AG09309 (cell line): Measurements from ENCODE around the gene GLRA1.

Source experiments
- DNase-seq: peaks from one replicate; pipeline ENCODE4 v3.0.0-alpha.2; 2010; ENCODE audit warnings: low read depth
- H3K4me3 ChIP-seq: 2 replicates; pipeline ENCODE4 v1.5.1; 2011; ENCODE audit warnings: mild to moderate bottlenecking, low read depth, low read length, moderate library complexity; ENCODE audit not compliant: control insufficient read depth
- TF ChIP-seq, protein P1 (sequence below): IDR thresholded peaks from 2 replicates; pipeline ENCODE4 v1.5.1; 2011; ENCODE audit warnings: mild to moderate bottlenecking, low read depth, low read length, inconsistent platforms; ENCODE audit not compliant: insufficient read depth, control insufficient read depth; ENCODE audit errors: missing control alignments

GLRA1 gene

DNA sequence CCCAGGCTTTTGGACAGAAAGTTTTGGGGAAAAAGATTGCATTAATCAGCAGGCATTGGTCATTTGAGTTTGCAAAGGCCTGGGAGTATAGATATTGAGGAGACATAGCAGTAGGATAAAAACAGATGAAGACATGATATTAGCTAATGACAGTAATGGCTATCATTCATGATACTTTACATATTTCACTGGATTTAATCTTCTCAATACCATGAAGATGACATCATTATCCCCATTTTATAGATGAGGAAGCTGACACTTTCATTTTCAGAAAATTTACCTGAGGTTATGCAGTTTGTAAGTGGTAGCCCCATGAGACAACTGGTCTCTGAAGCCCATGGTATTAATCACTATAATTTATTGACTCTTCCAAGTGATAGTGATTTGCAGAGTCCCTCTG is 23.0 kb downstream of the GLRA1 start:
- H3K4me3 ChIP-seq, result no peak overlapping the region
- TF ChIP-seq, protein P1, sequence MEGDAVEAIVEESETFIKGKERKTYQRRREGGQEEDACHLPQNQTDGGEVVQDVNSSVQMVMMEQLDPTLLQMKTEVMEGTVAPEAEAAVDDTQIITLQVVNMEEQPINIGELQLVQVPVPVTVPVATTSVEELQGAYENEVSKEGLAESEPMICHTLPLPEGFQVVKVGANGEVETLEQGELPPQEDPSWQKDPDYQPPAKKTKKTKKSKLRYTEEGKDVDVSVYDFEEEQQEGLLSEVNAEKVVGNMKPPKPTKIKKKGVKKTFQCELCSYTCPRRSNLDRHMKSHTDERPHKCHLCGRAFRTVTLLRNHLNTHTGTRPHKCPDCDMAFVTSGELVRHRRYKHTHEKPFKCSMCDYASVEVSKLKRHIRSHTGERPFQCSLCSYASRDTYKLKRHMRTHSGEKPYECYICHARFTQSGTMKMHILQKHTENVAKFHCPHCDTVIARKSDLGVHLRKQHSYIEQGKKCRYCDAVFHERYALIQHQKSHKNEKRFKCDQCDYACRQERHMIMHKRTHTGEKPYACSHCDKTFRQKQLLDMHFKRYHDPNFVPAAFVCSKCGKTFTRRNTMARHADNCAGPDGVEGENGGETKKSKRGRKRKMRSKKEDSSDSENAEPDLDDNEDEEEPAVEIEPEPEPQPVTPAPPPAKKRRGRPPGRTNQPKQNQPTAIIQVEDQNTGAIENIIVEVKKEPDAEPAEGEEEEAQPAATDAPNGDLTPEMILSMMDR, result no peak
- DNase-seq, result no peak

DNA sequence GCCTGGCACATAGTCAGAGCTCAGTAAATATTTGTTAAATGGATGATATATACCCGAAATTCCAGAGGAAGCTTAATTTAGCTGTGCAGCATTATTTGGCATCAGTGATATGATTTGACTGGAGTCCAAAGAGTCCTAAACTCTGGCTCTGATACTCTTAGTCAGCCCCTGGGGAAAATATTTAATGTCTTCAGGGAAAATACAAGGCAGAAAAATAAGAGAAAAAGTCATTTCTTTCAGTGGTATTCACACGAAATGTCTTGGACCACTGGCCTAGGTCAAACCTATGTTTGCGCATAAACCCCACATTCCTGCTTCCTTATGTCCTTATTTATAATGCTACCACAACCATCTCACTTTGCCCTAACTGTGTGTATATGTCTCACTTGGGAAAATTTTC is 23.8 kb downstream of the GLRA1 start:
- no peak overlapping the region for H3K4me3 ChIP-seq
- TF ChIP-seq, protein P1, result no peak
- DNase-seq, result no peak

DNA sequence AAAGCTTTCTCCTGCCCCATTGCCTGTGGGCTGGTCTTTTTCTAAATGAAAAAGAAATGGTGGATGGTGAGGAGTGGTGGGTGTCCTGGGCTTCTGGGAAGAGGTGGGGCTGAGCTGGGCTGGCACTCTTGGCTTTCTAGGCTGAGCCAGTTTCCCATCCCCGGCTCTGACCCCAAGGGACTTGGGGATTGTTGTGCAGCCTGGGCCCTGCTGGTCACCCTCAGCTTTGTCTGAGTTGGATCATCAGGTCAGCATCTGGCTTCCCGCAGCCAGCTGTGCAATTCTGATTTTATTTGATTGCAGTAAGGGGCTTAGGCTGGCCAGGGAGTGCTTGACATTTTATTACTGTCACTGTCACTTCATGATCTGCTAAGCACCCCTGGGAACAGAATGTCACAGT is 25.3 kb downstream of the GLRA1 start:
- TF ChIP-seq, protein P1, result no peak
- H3K4me3 ChIP-seq, result no peak overlapping the region

DNA sequence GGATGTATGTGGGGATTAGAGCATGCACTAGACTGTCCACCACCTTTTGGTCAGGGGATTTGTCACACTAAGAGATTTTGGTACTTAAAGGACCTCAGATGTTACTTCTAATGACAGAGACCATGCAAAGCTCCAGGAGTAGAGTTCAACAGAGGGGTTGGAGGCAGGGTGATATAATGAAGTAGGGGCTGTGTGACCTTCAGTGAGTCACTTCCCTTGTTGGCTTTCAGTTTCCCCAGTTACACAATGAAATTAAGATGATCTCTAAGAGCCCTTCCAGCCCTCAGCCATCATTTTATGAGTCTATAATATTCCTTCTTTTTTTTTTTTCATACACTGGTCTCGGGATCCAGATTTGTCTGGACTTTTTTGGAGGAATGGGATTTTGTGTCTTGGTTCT is 26.8 kb downstream of the GLRA1 start:
- no peak overlapping the region for H3K4me3 ChIP-seq
- DNase-seq, result no peak
- TF ChIP-seq, protein P1, result no peak

More for the DNA sequence above, 25.3 kb downstream of the GLRA1 start:
- DNase-seq, result no peak

DNA sequence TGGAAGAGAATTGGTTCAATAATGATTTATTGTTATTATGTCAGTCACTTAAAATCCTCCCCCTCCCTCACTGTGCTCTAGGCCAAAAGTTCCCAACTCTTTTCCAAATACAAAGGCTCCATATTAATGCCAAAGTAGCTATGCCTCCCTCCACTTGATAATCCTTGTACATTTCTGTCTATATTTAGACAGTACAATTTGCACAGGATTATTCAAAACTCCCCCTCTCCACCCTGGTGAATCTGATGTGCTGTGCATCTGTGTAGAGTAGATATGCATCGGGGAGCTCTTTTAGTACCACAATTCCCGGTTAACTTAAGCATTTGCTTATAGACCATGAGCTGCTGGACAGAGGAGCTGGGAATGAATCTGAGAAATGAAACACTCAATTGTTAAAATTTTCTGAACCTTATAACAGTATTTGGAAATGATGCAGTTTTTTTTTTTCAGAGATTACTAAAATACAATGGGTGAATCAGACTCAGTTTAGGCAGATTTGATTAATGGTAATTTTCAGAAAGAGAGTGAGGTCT is 27.6 kb downstream of the GLRA1 start:
- DNase-seq, result no peak
- TF ChIP-seq, protein P1, result no peak
- no peak overlapping the region for H3K4me3 ChIP-seq

DNA sequence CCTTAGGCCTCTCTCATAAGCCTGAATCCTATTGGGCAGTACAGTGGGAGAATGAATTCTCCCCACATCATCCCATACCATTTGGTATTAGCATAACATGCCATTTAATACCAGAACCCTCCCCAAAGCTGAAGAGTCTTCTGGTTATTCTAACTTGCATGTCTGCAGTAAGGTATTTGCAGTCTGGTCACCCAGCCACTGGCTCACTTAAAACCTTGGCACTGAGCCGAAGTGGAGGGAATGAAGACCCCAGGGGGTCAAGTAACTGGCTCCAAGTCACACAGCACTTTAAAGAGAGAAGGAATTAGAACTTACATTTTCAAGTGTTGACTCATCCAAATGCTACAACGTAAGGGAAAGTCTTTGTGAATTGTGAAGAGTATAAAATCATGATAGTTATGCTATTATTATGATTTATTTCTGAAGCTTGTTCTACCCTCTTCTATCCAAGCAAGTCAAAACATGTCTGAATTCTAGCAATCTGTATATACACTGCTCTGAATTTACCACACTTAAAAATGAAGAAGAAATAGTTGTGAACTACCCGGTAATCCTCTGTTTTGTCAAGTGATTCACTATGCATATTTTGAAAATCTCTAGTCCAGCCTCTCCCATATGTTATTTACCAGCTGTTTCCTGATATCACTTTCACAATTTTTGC is 28.5 kb downstream of the GLRA1 start:
- peak; percentile 3 for DNase-seq
- TF ChIP-seq, protein P1, result no peak
- H3K4me3 ChIP-seq, result no peak overlapping the region
